HCT116 (cell line): ENCODE data around the gene HEPACAM.

Experiments
- ATF3 ChIP-seq: IDR thresholded peaks from 2 replicates; pipeline ENCODE4 v1.6.1; 2012
- CBX3 ChIP-seq: IDR thresholded peaks from 2 replicates; pipeline ENCODE4 v1.6.1; 2012; ENCODE audit warnings: low read depth
- EGR1 ChIP-seq: IDR thresholded peaks from 2 replicates; pipeline ENCODE4 v1.6.1; 2012; ENCODE audit warnings: low read depth
- EZH2 ChIP-seq: fragments of 200-600 bp; sonication (generic); IDR thresholded peaks from 2 replicates; pipeline ENCODE4 v1.6.1; 2017; ENCODE audit warnings: antibody characterized with exemption, mixed run types
- EZH2phosphoT487 ChIP-seq: fragments of 200-600 bp; IDR thresholded peaks from 2 replicates; pipeline ENCODE4 v1.6.1; 2018; ENCODE audit warnings: antibody characterized with exemption, borderline replicate concordance
- POLR2A ChIP-seq: IDR thresholded peaks from 2 replicates; pipeline ENCODE4 v1.7.0; 2011; ENCODE audit warnings: borderline replicate concordance; ENCODE audit not compliant: insufficient read depth, insufficient read length; ENCODE audit errors: extremely low read depth
- POLR2AphosphoS5 ChIP-seq: IDR thresholded peaks from 2 replicates; pipeline ENCODE4 v1.6.1; 2011; ENCODE audit warnings: mild to moderate bottlenecking, low read depth, low read length, moderate library complexity
- RAD21 ChIP-seq: IDR thresholded peaks from 2 replicates; pipeline ENCODE4 v1.6.1; 2012; ENCODE audit warnings: low read depth, mild to moderate bottlenecking
- TCF7L2 ChIP-seq: IDR thresholded peaks from 2 replicates; pipeline ENCODE4 v1.7.0; 2011; ENCODE audit warnings: borderline replicate concordance, inconsistent platforms; ENCODE audit not compliant: insufficient read depth, insufficient read length; ENCODE audit errors: extremely low read depth
- ZNF274 ChIP-seq: fragments of 200-500 bp; sonication (Bioruptor generic); IDR thresholded peaks from 2 replicates; pipeline ENCODE4 v1.6.1; 2014; ENCODE audit warnings: mild to moderate bottlenecking, low read depth, low read length, inconsistent platforms
- TF ChIP-seq, protein P1 (sequence below), 3 experiments: fragments of 200-600 bp in 1 of 3; sonication (generic) in 1 of 3; IDR thresholded peaks in 2 of 3; conservative IDR thresholded peaks in 1 of 3; 2 replicates each; pipeline ENCODE4 v1.5.1; 2012 to 2017; ENCODE audit warnings: low read depth in 2 of 3, low read length in 2 of 3, antibody characterized with exemption in 1 of 3, borderline replicate concordance in 1 of 3, control low read depth in 1 of 3, mild to moderate bottlenecking in 1 of 3, mixed read lengths in 1 of 3, mixed run types in 1 of 3, moderate library complexity in 1 of 3; ENCODE audit not compliant: insufficient read depth in 1 of 3

GRCh38 chr11:124877910-124878758 is 57.7 kb downstream of the HEPACAM start:
- TF ChIP-seq POLR2A: no peak
- TF ChIP-seq, protein P1, sequence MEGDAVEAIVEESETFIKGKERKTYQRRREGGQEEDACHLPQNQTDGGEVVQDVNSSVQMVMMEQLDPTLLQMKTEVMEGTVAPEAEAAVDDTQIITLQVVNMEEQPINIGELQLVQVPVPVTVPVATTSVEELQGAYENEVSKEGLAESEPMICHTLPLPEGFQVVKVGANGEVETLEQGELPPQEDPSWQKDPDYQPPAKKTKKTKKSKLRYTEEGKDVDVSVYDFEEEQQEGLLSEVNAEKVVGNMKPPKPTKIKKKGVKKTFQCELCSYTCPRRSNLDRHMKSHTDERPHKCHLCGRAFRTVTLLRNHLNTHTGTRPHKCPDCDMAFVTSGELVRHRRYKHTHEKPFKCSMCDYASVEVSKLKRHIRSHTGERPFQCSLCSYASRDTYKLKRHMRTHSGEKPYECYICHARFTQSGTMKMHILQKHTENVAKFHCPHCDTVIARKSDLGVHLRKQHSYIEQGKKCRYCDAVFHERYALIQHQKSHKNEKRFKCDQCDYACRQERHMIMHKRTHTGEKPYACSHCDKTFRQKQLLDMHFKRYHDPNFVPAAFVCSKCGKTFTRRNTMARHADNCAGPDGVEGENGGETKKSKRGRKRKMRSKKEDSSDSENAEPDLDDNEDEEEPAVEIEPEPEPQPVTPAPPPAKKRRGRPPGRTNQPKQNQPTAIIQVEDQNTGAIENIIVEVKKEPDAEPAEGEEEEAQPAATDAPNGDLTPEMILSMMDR (IDR thresholded peaks at IDR 0.05 in 2 of 3, conservative IDR thresholded peaks at IDR 0.05 in 1 of 3; ENCODE audit: borderline replicate concordance in 1 of 3, insufficient read depth in 1 of 3, low read depth in 2 of 3, low read length in 2 of 3): no peak
- TF ChIP-seq RAD21: no peak
- no peak for TF ChIP-seq EGR1
- TF ChIP-seq TCF7L2: no peak
- TF ChIP-seq EZH2: no peak
- TF ChIP-seq ZNF274: no peak
- no peak for TF ChIP-seq ATF3
- TF ChIP-seq CBX3: no peak
- TF ChIP-seq EZH2phosphoT487: no peak
- TF ChIP-seq POLR2AphosphoS5: no peak
